Suprapubic skin (tissue), 4 donors: ENCODE results near the gene BMP8A. TPM values are rescaled to one million over a fixed set of nuclear protein-coding genes. Genes with fewer than 3 reads are reported as not detected.

Experiments used
- DNase-seq, 2 donors: peaks; one replicate each; pipeline ENCODE4 v3.0.0-alpha.2; 2019; ENCODE audit warnings: low spot score in 2 of 2
- H3K27ac ChIP-seq: fragments of 200-600 bp; sonication (generic); one replicate; pipeline ENCODE4 v1.5.1; 2019
- H3K27me3 ChIP-seq: fragments of 200-600 bp; sonication (generic); one replicate; pipeline ENCODE4 v1.5.1; 2019
- H3K36me3 ChIP-seq: fragments of 200-600 bp; sonication (generic); one replicate; pipeline ENCODE4 v1.5.1; 2019
- H3K4me1 ChIP-seq: fragments of 200-600 bp; sonication (generic); one replicate; pipeline ENCODE4 v1.5.1; 2019
- H3K4me3 ChIP-seq: fragments of 200-600 bp; sonication (generic); one replicate; pipeline ENCODE4 v1.5.1; 2019; ENCODE audit warnings: mild to moderate bottlenecking
- H3K9me3 ChIP-seq: fragments of 200-600 bp; sonication (generic); one replicate; pipeline ENCODE4 v1.5.1; 2019
- EP300 ChIP-seq: sonication (generic); formaldehyde crosslinking; IDR thresholded peaks from one replicate; pipeline ENCODE4 v1.6.1; 2017; ENCODE audit warnings: antibody characterized with exemption
- POLR2A ChIP-seq, 2 donors: fragments of 450-650 bp; IDR thresholded peaks; one replicate each; pipeline ENCODE4 v1.6.1; 2017; ENCODE audit warnings: antibody characterized with exemption in 2 of 2, mild to moderate bottlenecking in 2 of 2, moderate library complexity in 2 of 2
- POLR2AphosphoS5 ChIP-seq, 3 donors: sonication (generic); formaldehyde crosslinking; IDR thresholded peaks; one replicate each; pipeline ENCODE4 v1.6.1; 2017; ENCODE audit warnings: antibody characterized with exemption in 3 of 3
- WGBS: methylation state at CpG from one replicate; pipeline ENCODE4 v1.1.5; 2018; 5-methylcytosine and 5-hydroxymethylcytosine counted together
- total RNA-seq, 4 donors: library from RNA; depleted of rRNA; stranded (reverse); fragments of >200 nt; gene quantifications; one replicate each; pipeline ENCODE4 v1.1.0, GENCODE V29; 2016
- TF ChIP-seq, protein P1 (sequence below), 2 donors: fragments of 200-600 bp in 1 of 2; fragments of 450-650 bp in 1 of 2; sonication (generic) in 1 of 2; IDR thresholded peaks; one replicate each; pipeline ENCODE4 v1.5.1; 2016 to 2019; ENCODE audit warnings: antibody characterized with exemption in 2 of 2, mild to moderate bottlenecking in 1 of 2, moderate library complexity in 1 of 2

Gene BMP8A
- total RNA-seq, 4 donors from 2014 or later, result 0.38 to 1.7 TPM; not detected in 2

DNA sequence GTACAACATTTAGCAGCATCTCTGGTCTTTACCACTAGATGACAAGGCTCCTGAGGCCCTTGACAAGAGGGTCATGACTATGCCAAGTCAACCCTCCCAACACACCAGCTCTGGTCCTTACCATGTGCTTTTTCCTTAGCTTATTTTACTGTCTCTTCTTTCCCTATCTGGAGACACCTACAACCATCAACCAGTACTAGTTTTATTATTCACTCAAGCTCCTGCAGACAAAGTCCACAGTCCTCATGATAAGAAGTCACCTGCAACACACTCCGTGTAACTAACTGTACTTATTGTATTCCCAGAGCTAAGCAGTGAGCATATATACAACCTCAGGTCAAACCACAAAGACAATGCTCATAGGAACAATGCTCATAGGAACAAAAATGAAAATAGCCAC is 69.8 kb downstream of the BMP8A start:
- Histone ChIP-seq H3K27ac (no peak overlapping the region), H3K36me3 (peaks cover 68% of the 10 kb centered on the region), H3K9me3 (no peaks in the 10 kb centered on the region), H3K4me1 (no peaks in the 10 kb centered on the region), H3K4me3 (no peak overlapping the region), H3K27me3 (no peaks in the 10 kb centered on the region)
- no peak for TF ChIP-seq POLR2A (IDR thresholded peaks at IDR 0.05)
- TF ChIP-seq POLR2AphosphoS5 (IDR thresholded peaks at IDR 0.05), result no peak
- TF ChIP-seq, protein P1, sequence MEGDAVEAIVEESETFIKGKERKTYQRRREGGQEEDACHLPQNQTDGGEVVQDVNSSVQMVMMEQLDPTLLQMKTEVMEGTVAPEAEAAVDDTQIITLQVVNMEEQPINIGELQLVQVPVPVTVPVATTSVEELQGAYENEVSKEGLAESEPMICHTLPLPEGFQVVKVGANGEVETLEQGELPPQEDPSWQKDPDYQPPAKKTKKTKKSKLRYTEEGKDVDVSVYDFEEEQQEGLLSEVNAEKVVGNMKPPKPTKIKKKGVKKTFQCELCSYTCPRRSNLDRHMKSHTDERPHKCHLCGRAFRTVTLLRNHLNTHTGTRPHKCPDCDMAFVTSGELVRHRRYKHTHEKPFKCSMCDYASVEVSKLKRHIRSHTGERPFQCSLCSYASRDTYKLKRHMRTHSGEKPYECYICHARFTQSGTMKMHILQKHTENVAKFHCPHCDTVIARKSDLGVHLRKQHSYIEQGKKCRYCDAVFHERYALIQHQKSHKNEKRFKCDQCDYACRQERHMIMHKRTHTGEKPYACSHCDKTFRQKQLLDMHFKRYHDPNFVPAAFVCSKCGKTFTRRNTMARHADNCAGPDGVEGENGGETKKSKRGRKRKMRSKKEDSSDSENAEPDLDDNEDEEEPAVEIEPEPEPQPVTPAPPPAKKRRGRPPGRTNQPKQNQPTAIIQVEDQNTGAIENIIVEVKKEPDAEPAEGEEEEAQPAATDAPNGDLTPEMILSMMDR (IDR thresholded peaks at IDR 0.05), result no peak
- no peak for TF ChIP-seq EP300
- WGBS, result 100% methylated on average over 1 of the region's 1 CpG
- no peak for DNase-seq

DNA sequence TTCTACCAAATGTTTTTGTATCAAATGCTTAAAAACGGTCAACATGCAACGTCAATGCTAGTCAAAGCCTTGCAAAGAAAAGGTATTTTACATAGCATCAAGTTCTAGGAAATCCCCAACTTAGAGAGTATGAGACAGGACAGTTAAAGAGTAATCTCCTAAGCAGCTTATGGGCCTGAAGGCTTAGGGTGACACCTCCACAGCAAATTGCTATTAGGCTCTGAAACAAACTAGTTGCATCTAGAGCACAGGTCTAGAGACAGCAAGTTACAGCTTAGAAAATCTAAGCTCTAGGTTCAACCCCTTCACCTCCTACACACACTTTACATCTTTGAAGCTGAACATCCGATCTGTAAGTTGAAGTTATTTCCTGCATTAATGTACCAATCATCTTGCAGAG is 71.5 kb downstream of the BMP8A start:
- TF ChIP-seq POLR2AphosphoS5 (IDR thresholded peaks at IDR 0.05) (no peak), POLR2A (IDR thresholded peaks at IDR 0.05) (no peak), EP300 (no peak)
- TF ChIP-seq, protein P1 (IDR thresholded peaks at IDR 0.05), result no peak
- Histone ChIP-seq H3K9me3 (no peaks in the 10 kb centered on the region), H3K4me3 (no peak overlapping the region), H3K27me3 (no peaks in the 10 kb centered on the region), H3K36me3 (peaks cover 84% of the 10 kb centered on the region), H3K4me1 (no peaks in the 10 kb centered on the region), H3K27ac (no peak overlapping the region)
- DNase-seq, result no peak
- whole genome bisulfite sequencing, result 84% methylated on average over 3 of the region's 3 CpGs

DNA sequence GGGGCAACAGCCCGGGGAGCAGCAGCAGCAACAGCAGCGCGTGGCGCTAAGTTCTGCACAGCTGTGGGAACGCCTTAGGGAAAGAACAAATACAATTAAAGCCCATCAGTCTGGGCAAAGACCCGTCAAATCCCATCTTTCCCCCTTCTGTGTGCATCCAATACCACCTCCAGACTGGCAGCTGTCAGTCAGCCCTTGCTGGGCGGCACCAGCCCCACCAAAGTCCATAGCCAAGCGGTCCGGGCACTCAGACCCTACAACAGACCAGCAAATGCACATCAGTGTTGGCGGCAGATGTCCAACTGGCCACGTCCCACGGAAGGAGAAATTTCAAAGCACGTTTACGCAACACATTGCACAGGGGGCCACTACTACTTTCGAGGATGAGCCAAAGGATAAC is 72.2 kb downstream of the BMP8A start:
- Histone ChIP-seq H3K36me3 (peaks cover 92% of the 10 kb centered on the region), H3K27ac (no peak overlapping the region), H3K9me3 (no peaks in the 10 kb centered on the region), H3K27me3 (no peaks in the 10 kb centered on the region), H3K4me1 (no peaks in the 10 kb centered on the region), H3K4me3 (no peak overlapping the region)
- 90% methylated on average over 15 of the region's 15 CpGs for WGBS
- no peak for DNase-seq
- TF ChIP-seq, protein P1 (IDR thresholded peaks at IDR 0.05), result no peak
- TF ChIP-seq POLR2AphosphoS5 (IDR thresholded peaks at IDR 0.05) (no peak), POLR2A (IDR thresholded peaks at IDR 0.05) (no peak), EP300 (no peak)

DNA sequence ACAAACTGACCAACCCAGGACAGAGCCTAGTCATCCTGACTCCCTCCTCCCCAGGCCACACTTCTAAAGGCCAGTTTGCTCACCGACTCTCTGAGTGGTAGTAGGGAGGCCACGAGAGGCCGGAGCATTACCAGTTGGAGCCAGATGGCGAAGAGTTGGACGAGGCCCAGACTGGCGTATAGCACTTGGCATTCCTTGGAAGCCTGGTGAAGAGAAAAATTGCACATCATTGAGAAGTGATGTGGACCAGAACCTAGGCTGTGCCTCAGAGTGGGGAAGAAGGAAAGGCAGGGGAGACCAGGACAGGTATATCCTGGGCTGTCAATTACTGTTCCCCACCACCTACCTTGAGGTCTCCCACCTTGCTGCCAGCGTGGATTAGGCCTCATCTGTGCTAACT is 72.9 kb downstream of the BMP8A start:
- Histone ChIP-seq H3K4me1 (no peaks in the 10 kb centered on the region), H3K9me3 (no peaks in the 10 kb centered on the region), H3K36me3 (peaks cover 97% of the 10 kb centered on the region), H3K27me3 (no peaks in the 10 kb centered on the region), H3K4me3 (no peak overlapping the region), H3K27ac (no peak overlapping the region)
- WGBS, result 91% methylated on average over 7 of the region's 7 CpGs
- DNase-seq, result no peak
- TF ChIP-seq EP300 (no peak), POLR2A (IDR thresholded peaks at IDR 0.05) (no peak), POLR2AphosphoS5 (IDR thresholded peaks at IDR 0.05) (no peak)
- TF ChIP-seq, protein P1 (IDR thresholded peaks at IDR 0.05), result no peak

DNA sequence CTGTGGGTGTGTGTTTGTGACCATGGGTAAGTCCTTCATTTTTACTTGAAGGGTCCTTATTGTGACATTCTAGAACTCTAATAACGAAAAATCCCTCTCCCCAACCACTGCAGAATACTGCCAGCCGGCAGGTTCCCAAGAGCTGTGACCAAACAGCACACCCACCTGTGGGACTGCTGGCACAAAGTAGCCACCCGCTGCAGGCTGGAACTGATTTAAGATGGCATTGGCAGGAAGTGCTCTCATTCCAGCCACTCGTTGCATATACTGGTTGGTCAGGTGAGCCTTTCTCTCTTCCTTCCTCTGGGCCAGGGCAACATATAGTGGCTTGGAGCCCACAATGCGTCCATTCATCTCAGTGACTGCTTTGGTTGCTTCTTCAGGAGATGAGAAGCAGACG is 73.5 kb downstream of the BMP8A start:
- DNase-seq, result no peak
- no peaks in the 10 kb centered on the region for H3K27me3 ChIP-seq
- peaks cover 100% of the 10 kb centered on the region for H3K36me3 ChIP-seq
- H3K27ac ChIP-seq, result no peak overlapping the region
- no peak overlapping the region for H3K4me3 ChIP-seq
- no peaks in the 10 kb centered on the region for H3K9me3 ChIP-seq
- WGBS, result 85% methylated on average over 5 of the region's 6 CpGs
- no peak for TF ChIP-seq POLR2A (IDR thresholded peaks at IDR 0.05)
- TF ChIP-seq, protein P1 (IDR thresholded peaks at IDR 0.05), result no peak
- TF ChIP-seq EP300, result no peak
- no peak for TF ChIP-seq POLR2AphosphoS5 (IDR thresholded peaks at IDR 0.05)
- no peaks in the 10 kb centered on the region for H3K4me1 ChIP-seq
